ENCODE measurements around the gene QPCT.
A peak's percentile ranks its signal among the peaks of the same experiment; 100 is the strongest.

QPCT gene

GRCh38 chr2:37370666-37371065 is 26.2 kb downstream of the QPCT start:
- H3K56ac ChIP-seq (ENCODE audit: low read length): no peak overlapping the region

GRCh38 chr2:37372000-37372399 is 27.6 kb downstream of the QPCT start:
- Histone ChIP-seq H3K9ac (ENCODE audit: low read length) (no peak overlapping the region), H3K36me3 (ENCODE audit: control insufficient read depth, insufficient read depth, low read length) (no peaks in the 10 kb centered on the region), H2BK5ac (ENCODE audit: low read length) (no peak overlapping the region), H4K8ac (ENCODE audit: low read depth, low read length) (no peak overlapping the region), H3K56ac (ENCODE audit: low read length) (no peak overlapping the region), H3K4ac (ENCODE audit: low read depth, low read length) (no peak overlapping the region), H3K4me2 (ENCODE audit: low read length) (no peak overlapping the region), H4K5ac (ENCODE audit: low read length) (no peak overlapping the region), H3K23ac (ENCODE audit: low read length) (no peak overlapping the region), H2BK120ac (ENCODE audit: low read depth, low read length) (no peak overlapping the region), H3K27me3 (ENCODE audit: insufficient read depth, low read length, poor library complexity) (no peaks in the 10 kb centered on the region), H3K18ac (ENCODE audit: low read length) (no peak overlapping the region), H3K79me1 (ENCODE audit: low read length) (no peaks in the 10 kb centered on the region), H3K4me3 (ENCODE audit: low read length) (no peak overlapping the region), H3K79me2 (ENCODE audit: control insufficient read depth, insufficient read depth, low read length) (no peaks in the 10 kb centered on the region), H3K4me1 (ENCODE audit: control insufficient read depth, low read depth, low read length) (no peaks in the 10 kb centered on the region), H2BK15ac (replicated peaks; ENCODE audit: low read depth) (no peak overlapping the region), H3K27ac (ENCODE audit: low read depth, low read length) (no peak overlapping the region), H2AK5ac (ENCODE audit: low read length) (no peak overlapping the region)
- no peak for DNase-seq

More at GRCh38 chr2:37370666-37371065, 26.2 kb downstream of the QPCT start:
- Histone ChIP-seq H4K5ac (ENCODE audit: low read length) (no peak overlapping the region), H3K23ac (ENCODE audit: low read length) (no peak overlapping the region), H3K36me3 (ENCODE audit: control insufficient read depth, insufficient read depth, low read length) (no peaks in the 10 kb centered on the region), H2BK15ac (replicated peaks; ENCODE audit: low read depth) (no peak overlapping the region), H3K79me1 (ENCODE audit: low read length) (no peaks in the 10 kb centered on the region), H3K4me1 (ENCODE audit: control insufficient read depth, low read depth, low read length) (no peaks in the 10 kb centered on the region), H2BK5ac (ENCODE audit: low read length) (no peak overlapping the region), H3K27ac (ENCODE audit: low read depth, low read length) (no peak overlapping the region), H3K27me3 (ENCODE audit: insufficient read depth, low read length, poor library complexity) (no peaks in the 10 kb centered on the region), H2BK120ac (ENCODE audit: low read depth, low read length) (no peak overlapping the region), H3K9ac (ENCODE audit: low read length) (no peak overlapping the region), H4K8ac (ENCODE audit: low read depth, low read length) (no peak overlapping the region), H3K4ac (ENCODE audit: low read depth, low read length) (no peak overlapping the region), H3K4me3 (ENCODE audit: low read length) (no peak overlapping the region), H3K79me2 (ENCODE audit: control insufficient read depth, insufficient read depth, low read length) (no peaks in the 10 kb centered on the region), H2AK5ac (ENCODE audit: low read length) (no peak overlapping the region), H3K18ac (ENCODE audit: low read length) (no peak overlapping the region), H3K4me2 (ENCODE audit: low read length) (no peak overlapping the region)
- no peak for DNase-seq
- WGBS (ENCODE audit: extremely low coverage, insufficient coverage, low lambda C conversion rate): no CpG with 5 or more reads among the region's 1 CpG

GRCh38 chr2:37375741-37376288 is 31.4 kb downstream of the QPCT start:
- H3K23ac ChIP-seq (ENCODE audit: low read length): no peak overlapping the region
- H2BK120ac ChIP-seq (ENCODE audit: low read depth, low read length): peak overlapping the region; percentile 6
- H4K8ac ChIP-seq (ENCODE audit: low read depth, low read length): no peak overlapping the region
- DNase-seq: no peak
- H2BK15ac ChIP-seq (replicated peaks; ENCODE audit: low read depth): no peak overlapping the region
- no peak overlapping the region for H3K4ac ChIP-seq (ENCODE audit: low read depth, low read length)
- H3K79me1 ChIP-seq (ENCODE audit: low read length): no peaks in the 10 kb centered on the region
- no peak overlapping the region for H2BK5ac ChIP-seq (ENCODE audit: low read length)
- H3K27ac ChIP-seq (ENCODE audit: low read depth, low read length): no peak overlapping the region
- H2AK5ac ChIP-seq (ENCODE audit: low read length): no peak overlapping the region
- H3K9ac ChIP-seq (ENCODE audit: low read length): no peak overlapping the region
- no peak overlapping the region for H3K4me3 ChIP-seq (ENCODE audit: low read length)
- H3K79me2 ChIP-seq (ENCODE audit: control insufficient read depth, insufficient read depth, low read length): no peaks in the 10 kb centered on the region
- no peak overlapping the region for H4K5ac ChIP-seq (ENCODE audit: low read length)
- no CpG with 5 or more reads among the region's 8 CpGs for whole genome bisulfite sequencing (ENCODE audit: extremely low coverage, insufficient coverage, low lambda C conversion rate)
- peak overlapping the region; percentile 78 for H3K18ac ChIP-seq (ENCODE audit: low read length)
- no peaks in the 10 kb centered on the region for H3K27me3 ChIP-seq (ENCODE audit: insufficient read depth, low read length, poor library complexity)
- no peaks in the 10 kb centered on the region for H3K36me3 ChIP-seq (ENCODE audit: control insufficient read depth, insufficient read depth, low read length)
- H3K56ac ChIP-seq (ENCODE audit: low read length): no peak overlapping the region
- peaks cover 6% of the 10 kb centered on the region for H3K4me1 ChIP-seq (ENCODE audit: control insufficient read depth, low read depth, low read length)
- no peak overlapping the region for H3K4me2 ChIP-seq (ENCODE audit: low read length)

- H3K4ac ChIP-seq (ENCODE audit: low read depth, low read length): peak overlapping the region; percentile 42
- peak overlapping the region; percentile 12 for H2BK5ac ChIP-seq (ENCODE audit: low read length)
- peaks cover 7% of the 10 kb centered on the region for H3K4me1 ChIP-seq (ENCODE audit: control insufficient read depth, low read depth, low read length)
- H3K9ac ChIP-seq (ENCODE audit: low read length): no peak overlapping the region
- H4K5ac ChIP-seq (ENCODE audit: low read length): no peak overlapping the region
- H3K23ac ChIP-seq (ENCODE audit: low read length): no peak overlapping the region
- H2BK120ac ChIP-seq (ENCODE audit: low read depth, low read length): peak overlapping the region; percentile 6
- peak overlapping the region; percentile 71 for H3K18ac ChIP-seq (ENCODE audit: low read length)
- peak overlapping the region; percentile 19 for H3K56ac ChIP-seq (ENCODE audit: low read length)
- WGBS (ENCODE audit: extremely low coverage, insufficient coverage, low lambda C conversion rate): no CpG with 5 or more reads among the region's 9 CpGs
- DNase-seq: no peak
- no peaks in the 10 kb centered on the region for H3K79me1 ChIP-seq (ENCODE audit: low read length)
- H3K4me3 ChIP-seq (ENCODE audit: low read length): no peak overlapping the region
- H3K36me3 ChIP-seq (ENCODE audit: control insufficient read depth, insufficient read depth, low read length): no peaks in the 10 kb centered on the region
- H3K4me2 ChIP-seq (ENCODE audit: low read length): no peak overlapping the region
- H3K79me2 ChIP-seq (ENCODE audit: control insufficient read depth, insufficient read depth, low read length): no peaks in the 10 kb centered on the region
- peak overlapping the region; percentile 7 for H2AK5ac ChIP-seq (ENCODE audit: low read length)
- no peak overlapping the region for H2BK15ac ChIP-seq (replicated peaks; ENCODE audit: low read depth)
- peak overlapping the region; percentile 12 for H3K27ac ChIP-seq (ENCODE audit: low read depth, low read length)
- H4K8ac ChIP-seq (ENCODE audit: low read depth, low read length): no peak overlapping the region
- no peaks in the 10 kb centered on the region for H3K27me3 ChIP-seq (ENCODE audit: insufficient read depth, low read length, poor library complexity)
These were observed 32.2 kb downstream of the QPCT start for GRCh38 chr2:37376421-37377186.

- DNase-seq: no peak
- no CpG with 5 or more reads among the region's 3 CpGs for WGBS (ENCODE audit: extremely low coverage, insufficient coverage, low lambda C conversion rate)
These were observed 32.7 kb downstream of the QPCT start for GRCh38 chr2:37377187-37377532.

GRCh38 chr2:37378411-37378810 is 34.0 kb downstream of the QPCT start:
- Histone ChIP-seq H3K79me2 (ENCODE audit: control insufficient read depth, insufficient read depth, low read length) (no peaks in the 10 kb centered on the region), H3K4me1 (ENCODE audit: control insufficient read depth, low read depth, low read length) (peaks cover 9% of the 10 kb centered on the region), H2BK15ac (replicated peaks; ENCODE audit: low read depth) (no peak overlapping the region), H2BK120ac (ENCODE audit: low read depth, low read length) (no peak overlapping the region), H3K4me3 (ENCODE audit: low read length) (no peak overlapping the region), H3K4ac (ENCODE audit: low read depth, low read length) (peak overlapping the region; percentile 82), H3K56ac (ENCODE audit: low read length) (peak overlapping the region; percentile 69), H3K36me3 (ENCODE audit: control insufficient read depth, insufficient read depth, low read length) (no peaks in the 10 kb centered on the region), H3K27me3 (ENCODE audit: insufficient read depth, low read length, poor library complexity) (no peaks in the 10 kb centered on the region), H2BK5ac (ENCODE audit: low read length) (peak overlapping the region; percentile 1), H3K9ac (ENCODE audit: low read length) (no peak overlapping the region), H4K8ac (ENCODE audit: low read depth, low read length) (no peak overlapping the region), H3K23ac (ENCODE audit: low read length) (no peak overlapping the region), H4K5ac (ENCODE audit: low read length) (no peak overlapping the region), H3K4me2 (ENCODE audit: low read length) (no peak overlapping the region), H2AK5ac (ENCODE audit: low read length) (peak overlapping the region; percentile 66), H3K27ac (ENCODE audit: low read depth, low read length) (no peak overlapping the region), H3K18ac (ENCODE audit: low read length) (peak overlapping the region; percentile 20), H3K79me1 (ENCODE audit: low read length) (no peaks in the 10 kb centered on the region)
- DNase-seq: peak; percentile 61
- WGBS (ENCODE audit: extremely low coverage, insufficient coverage, low lambda C conversion rate): no CpG with 5 or more reads among the region's 7 CpGs

More at GRCh38 chr2:37377187-37377532, 32.7 kb downstream of the QPCT start:
- Histone ChIP-seq H3K36me3 (ENCODE audit: control insufficient read depth, insufficient read depth, low read length) (no peaks in the 10 kb centered on the region), H2BK15ac (replicated peaks; ENCODE audit: low read depth) (peak overlapping the region; percentile 27), H2BK120ac (ENCODE audit: low read depth, low read length) (no peak overlapping the region), H3K27me3 (ENCODE audit: insufficient read depth, low read length, poor library complexity) (no peaks in the 10 kb centered on the region), H2BK5ac (ENCODE audit: low read length) (no peak overlapping the region), H3K4me3 (ENCODE audit: low read length) (no peak overlapping the region), H3K4me1 (ENCODE audit: control insufficient read depth, low read depth, low read length) (peaks cover 9% of the 10 kb centered on the region), H4K8ac (ENCODE audit: low read depth, low read length) (no peak overlapping the region), H3K18ac (ENCODE audit: low read length) (no peak overlapping the region), H2AK5ac (ENCODE audit: low read length) (no peak overlapping the region), H3K27ac (ENCODE audit: low read depth, low read length) (no peak overlapping the region), H3K56ac (ENCODE audit: low read length) (no peak overlapping the region), H3K79me2 (ENCODE audit: control insufficient read depth, insufficient read depth, low read length) (no peaks in the 10 kb centered on the region), H3K23ac (ENCODE audit: low read length) (no peak overlapping the region), H3K4me2 (ENCODE audit: low read length) (no peak overlapping the region), H4K5ac (ENCODE audit: low read length) (no peak overlapping the region), H3K9ac (ENCODE audit: low read length) (no peak overlapping the region), H3K79me1 (ENCODE audit: low read length) (no peaks in the 10 kb centered on the region), H3K4ac (ENCODE audit: low read depth, low read length) (no peak overlapping the region)
